Endothelial cell (in vitro differentiated cells): Measurements from ENCODE around the gene GASK1B. TPM values are rescaled to one million over a fixed set of nuclear protein-coding genes. Genes with fewer than 3 reads are reported as not detected.

ENCODE experiments used
- DNase-seq: peaks from one replicate; pipeline ENCODE4 v3.0.0; 2021; ENCODE audit warnings: low spot score
- H3K27ac Mint-ChIP-seq: one replicate; pipeline ENCODE4 v1.8.0; 2021; ENCODE audit warnings: mixed read lengths, inconsistent platforms; ENCODE audit not compliant: unreplicated experiment
- H3K27me3 Mint-ChIP-seq: one replicate; pipeline ENCODE4 v1.8.0; 2021; ENCODE audit warnings: mild to moderate bottlenecking, moderate library complexity, mixed read lengths, inconsistent platforms; ENCODE audit not compliant: unreplicated experiment
- H3K36me3 Mint-ChIP-seq: one replicate; pipeline ENCODE4 v1.8.0; 2021; ENCODE audit warnings: mild to moderate bottlenecking, low read depth, mixed read lengths, inconsistent platforms; ENCODE audit not compliant: unreplicated experiment
- H3K4me1 Mint-ChIP-seq: one replicate; pipeline ENCODE4 v1.8.0; 2021; ENCODE audit warnings: mild to moderate bottlenecking, mixed read lengths, inconsistent platforms; ENCODE audit not compliant: unreplicated experiment
- H3K4me3 Mint-ChIP-seq: one replicate; pipeline ENCODE4 v1.8.0; 2021; ENCODE audit warnings: mild to moderate bottlenecking, mixed read lengths, inconsistent platforms; ENCODE audit not compliant: unreplicated experiment
- H3K9me3 Mint-ChIP-seq: one replicate; pipeline ENCODE4 v1.8.0; 2021; ENCODE audit warnings: mixed read lengths, inconsistent platforms; ENCODE audit not compliant: unreplicated experiment
- CTCF ChIP-seq: fragments of 200-600 bp; sonication (generic); IDR thresholded peaks from one replicate; pipeline ENCODE4 v1.5.0; 2021; ENCODE audit warnings: antibody characterized with exemption; ENCODE audit not compliant: unreplicated experiment
- total RNA-seq: library from RNA; stranded (reverse); fragmentation: NEBNext Ultra II Directional; extraction: Animal tissue kit (Norgen Biotek cat#: 25700); gene quantifications from one replicate; pipeline ENCODE4 v1.2.1, GENCODE V29; 2021; ENCODE audit not compliant: unreplicated experiment

Gene GASK1B
- total RNA-seq, 1 donor from 2014 or later = 63.8 TPM

GRCh38 chr4:158134222-158134621 is 38.6 kb downstream of the GASK1B start:
- Mint-ChIP-seq H3K27ac (no peak overlapping the region), H3K9me3 (no peaks in the 10 kb centered on the region), H3K4me3 (no peak overlapping the region), H3K27me3 (no peaks in the 10 kb centered on the region), H3K36me3 (peaks cover 11% of the 10 kb centered on the region), H3K4me1 (no peaks in the 10 kb centered on the region)
- TF ChIP-seq CTCF = no peak
- DNase-seq = no peak

GRCh38 chr4:158133551-158133950 is 39.3 kb downstream of the GASK1B start:
- Mint-ChIP-seq H3K4me3 (no peak overlapping the region), H3K4me1 (no peaks in the 10 kb centered on the region), H3K36me3 (peaks cover 13% of the 10 kb centered on the region), H3K27ac (no peak overlapping the region), H3K27me3 (no peaks in the 10 kb centered on the region), H3K9me3 (no peaks in the 10 kb centered on the region)
- no peak for TF ChIP-seq CTCF
- no peak for DNase-seq

- no peak for DNase-seq
- Mint-ChIP-seq H3K9me3 (no peaks in the 10 kb centered on the region), H3K4me1 (no peaks in the 10 kb centered on the region), H3K4me3 (no peak overlapping the region), H3K27ac (no peak overlapping the region), H3K27me3 (no peaks in the 10 kb centered on the region), H3K36me3 (peaks cover 14% of the 10 kb centered on the region)
- no peak for TF ChIP-seq CTCF
These were observed 41.8 kb downstream of the GASK1B start for GRCh38 chr4:158131027-158131426.

GRCh38 chr4:158130204-158130603 is 42.6 kb downstream of the GASK1B start:
- Mint-ChIP-seq H3K36me3 (peaks cover 14% of the 10 kb centered on the region), H3K4me3 (no peak overlapping the region), H3K27me3 (no peaks in the 10 kb centered on the region), H3K9me3 (no peaks in the 10 kb centered on the region), H3K4me1 (peaks cover 6% of the 10 kb centered on the region), H3K27ac (no peak overlapping the region)
- no peak for DNase-seq
- TF ChIP-seq CTCF = no peak

- Mint-ChIP-seq H3K9me3 (no peaks in the 10 kb centered on the region), H3K4me3 (no peak overlapping the region), H3K36me3 (peaks cover 14% of the 10 kb centered on the region), H3K4me1 (peaks cover 6% of the 10 kb centered on the region), H3K27me3 (no peaks in the 10 kb centered on the region), H3K27ac (no peak overlapping the region)
- DNase-seq = no peak
- no peak for TF ChIP-seq CTCF
These were observed 43.1 kb downstream of the GASK1B start for GRCh38 chr4:158129694-158130093.
